B cell (primary cell): ENCODE measurements around the gene WT1.

Source experiments
- CTCF ChIP-seq: fragments of 200-600 bp; IDR thresholded peaks from one replicate; pipeline ENCODE4 v1.8.0; 2022; ENCODE audit warnings: antibody characterized with exemption, mild to moderate bottlenecking
- EZH2 ChIP-seq: IDR thresholded peaks from 2 replicates; pipeline ENCODE4 v1.6.1; 2012; ENCODE audit warnings: borderline replicate concordance, low read depth, mild to moderate bottlenecking, moderate library complexity, low read length; ENCODE audit not compliant: insufficient read depth, poor library complexity, severe bottlenecking

GRCh38 chr11:32473282-32473909, 38.1 kb upstream of the WT1 start:
- no peak for TF ChIP-seq CTCF
- TF ChIP-seq EZH2, result no peak
